K562 (cell line): ENCODE results near the gene EEFSEC. TPM values are rescaled to one million over a fixed set of nuclear protein-coding genes. Genes with fewer than 3 reads are reported as not detected.

Experiments
- ATAC-seq: fragments of 200-7000 bp; cut with Tn5 transposase; 3 replicates; pipeline ENCODE4 v1.9.1; 2020; ENCODE audit warnings: moderate library complexity
- BruUV-seq: library from RNA; stranded (reverse); fragments of 400-500 nt; replicated peaks from 2 replicates; lab custom pipeline; 2021; lab: Mats Ljungman, UMichigan
- CTCF ChIA-PET: fragments of 300-600 bp; formaldehyde crosslinking; extraction: SDS; loops from one replicate; lab custom pipeline; 2021; ENCODE audit warnings: low intra/inter-chr PET ratio; lab: Yijun Ruan, JAX
- POLR2A ChIA-PET: fragments of 300-600, 350-650 bp; sonication (Branson Sonifier 250); formaldehyde crosslinking; extraction: SDS; loops from one replicate; lab custom pipeline; 2021; ENCODE audit warnings: antibody characterized with exemption, inconsistent platforms; lab: Yijun Ruan, JAX
- DNase-seq, 4 experiments: peaks; one replicate each; pipeline versions ENCODE4 v3.0.0 to v3.0.0-alpha.2; 2011 to 2018; ENCODE audit warnings: low spot score in 3 of 4, mixed read lengths in 3 of 4; ENCODE audit errors: extremely low read depth in 1 of 4
- FAIRE-seq: peaks from 2 replicates; lab custom pipeline; 2011; peaks lifted over from hg19 to GRCh38; lab: Jason Lieb, UNC
- H2AFZ ChIP-seq: 2 replicates; pipeline ENCODE4 v1.6.0; 2011; ENCODE audit warnings: low read depth, low read length, control low read depth, inconsistent platforms
- H3K27ac ChIP-seq: fragments of 200-600 bp; 3 replicates; pipeline ENCODE4 v1.8.0; 2011; ENCODE audit warnings: low read depth, mild to moderate bottlenecking, control low read depth, inconsistent platforms, low read length, moderate library complexity, mixed read lengths; ENCODE audit errors: extremely low read depth
- H3K27me3 ChIP-seq, 2 experiments: fragments of 300-600 bp in 1 of 2; 2 replicates in 1 of 2; 3 replicates in 1 of 2; pipeline versions ENCODE4 v1.6.0 to v1.8.0; 2011; ENCODE audit warnings: inconsistent platforms in 2 of 2, low read length in 2 of 2, mild to moderate bottlenecking in 1 of 2, mixed read lengths in 1 of 2, moderate library complexity in 1 of 2; ENCODE audit not compliant: control insufficient read depth in 2 of 2, insufficient read depth in 2 of 2
- H3K36me3 ChIP-seq: fragments of 300-600 bp; 3 replicates; pipeline ENCODE4 v1.8.0; 2011; ENCODE audit warnings: mild to moderate bottlenecking, low read length, inconsistent platforms; ENCODE audit not compliant: control insufficient read depth, insufficient read depth
- H3K4me1 ChIP-seq, 2 experiments: fragments of 200-600 bp in 1 of 2; replicated peaks in 1 of 2; 2 replicates in 1 of 2; 3 replicates in 1 of 2; pipeline versions ENCODE4 v1.5.1 to v1.8.0; 2011; ENCODE audit warnings: inconsistent platforms in 2 of 2, low read length in 2 of 2, mild to moderate bottlenecking in 1 of 2, mixed read lengths in 1 of 2, moderate library complexity in 1 of 2; ENCODE audit not compliant: control insufficient read depth in 2 of 2, insufficient read depth in 2 of 2
- H3K4me2 ChIP-seq: 2 replicates; pipeline ENCODE4 v1.6.1; 2011; ENCODE audit warnings: low read length, control low read depth, inconsistent platforms, mixed read lengths; ENCODE audit not compliant: insufficient read depth
- H3K4me3 ChIP-seq: fragments of 200-600 bp; sonication (generic), shearing (Covaris generic); 2 replicates; pipeline ENCODE4 v1.5.1; 2016; ENCODE audit warnings: control low read depth, inconsistent platforms
- H3K79me2 ChIP-seq: fragments of 200-600 bp; 3 replicates; pipeline ENCODE4 v1.8.0; 2011; ENCODE audit warnings: low read length, inconsistent platforms; ENCODE audit not compliant: control insufficient read depth, insufficient read depth
- H3K9ac ChIP-seq, 2 experiments: 2 replicates each; pipeline versions ENCODE4 v1.6.0 to v1.6.1; 2011; ENCODE audit warnings: low read depth in 2 of 2, low read length in 2 of 2, control low read depth in 1 of 2, inconsistent platforms in 1 of 2, mild to moderate bottlenecking in 1 of 2, mixed read lengths in 1 of 2; ENCODE audit not compliant: insufficient read depth in 1 of 2
- H3K9me1 ChIP-seq: one replicate; pipeline ENCODE4 v1.6.0; 2011; ENCODE audit warnings: inconsistent platforms, mild to moderate bottlenecking, low read length, moderate library complexity; ENCODE audit not compliant: control insufficient read depth, insufficient read depth
- H3K9me3 ChIP-seq: replicated peaks from 2 replicates; pipeline ENCODE4 v1.5.1; 2011; ENCODE audit warnings: low read depth, low read length, inconsistent platforms; ENCODE audit not compliant: control insufficient read depth, insufficient read depth
- H4K20me1 ChIP-seq: replicated peaks from 2 replicates; pipeline ENCODE4 v1.6.1; 2011; ENCODE audit warnings: low read length, inconsistent platforms, mixed read lengths; ENCODE audit not compliant: control insufficient read depth, insufficient read depth
- CBX1 ChIP-seq: sonication (generic); IDR thresholded peaks from 2 replicates; pipeline ENCODE4 v1.6.1; 2016; ENCODE audit warnings: antibody characterized with exemption, low read depth, mild to moderate bottlenecking
- CTCF ChIP-seq, 3 experiments: IDR thresholded peaks in 2 of 3; conservative IDR thresholded peaks in 1 of 3; 2 replicates each; pipeline ENCODE4 v1.5.1; 2011 to 2012; ENCODE audit warnings: low read length in 3 of 3, mild to moderate bottlenecking in 3 of 3, control low read depth in 2 of 3, improper control_type of control experiment in 1 of 3, inconsistent platforms in 1 of 3, low read depth in 1 of 3, mixed read lengths in 1 of 3, moderate library complexity in 1 of 3; ENCODE audit not compliant: insufficient read depth in 2 of 3
- ERF ChIP-seq: fragments of 450-650 bp; formaldehyde crosslinking; IDR thresholded peaks from 2 replicates; pipeline ENCODE4 v1.4.0; 2020; ENCODE audit warnings: mild to moderate bottlenecking, mixed read lengths
- ESRRA ChIP-seq: fragments of 450-650 bp; IDR thresholded peaks from 2 replicates; pipeline ENCODE4 v1.6.1; 2014; ENCODE audit warnings: low read depth, mild to moderate bottlenecking, moderate library complexity, borderline replicate concordance
- LARP7 ChIP-seq: fragments of 450-650 bp; IDR thresholded peaks from 2 replicates; pipeline ENCODE4 v1.6.1; 2016
- NR4A1 ChIP-seq, 2 experiments: fragments of 250-450 bp in 1 of 2; fragments of 450-650 bp in 1 of 2; sonication (Bioruptor Pico) in 1 of 2; IDR thresholded peaks; 2 replicates each; pipeline versions ENCODE4 v1.4.0 to v1.6.1; 2016 to 2020; ENCODE audit warnings: mild to moderate bottlenecking in 2 of 2, missing compliant biosample characterization in 1 of 2, missing genetic modification characterization in 1 of 2, moderate library complexity in 1 of 2
- PREB ChIP-seq: sonication (generic); formaldehyde crosslinking; IDR thresholded peaks from 2 replicates; pipeline ENCODE4 v1.8.1; 2023; ENCODE audit warnings: mild to moderate bottlenecking, missing genetic modification reagents
- TAF1 ChIP-seq: IDR thresholded peaks from 2 replicates; pipeline ENCODE4 v1.6.1; 2011; ENCODE audit warnings: mild to moderate bottlenecking, low read length, moderate library complexity; ENCODE audit not compliant: insufficient read depth, control insufficient read depth, severe bottlenecking; ENCODE audit errors: extremely low read depth
- TARDBP ChIP-seq: fragments of 450-650 bp; IDR thresholded peaks from 2 replicates; pipeline ENCODE4 v1.6.1; 2016
- ZNF609 ChIP-seq: sonication (generic); formaldehyde crosslinking; IDR thresholded peaks from 2 replicates; pipeline ENCODE4 v1.8.1; 2023; ENCODE audit warnings: missing genetic modification reagents, mild to moderate bottlenecking, borderline replicate concordance
- ZNF780A ChIP-seq: fragments of 250-450 bp; sonication (Bioruptor Pico); IDR thresholded peaks from 2 replicates; pipeline ENCODE4 v1.5.0; 2021; ENCODE audit warnings: mild to moderate bottlenecking
- WGBS: fragments of 100-300 bp; shearing (Covaris generic); methylation state at CpG from one replicate; pipeline ENCODE4 v1.1.6; 2016; ENCODE audit warnings: low coverage, mixed read lengths; ENCODE audit not compliant: insufficient coverage; ENCODE audit errors: missing lambda C conversion rate; 5-methylcytosine and 5-hydroxymethylcytosine counted together
- in situ Hi-C: fragments of 300-500 bp; cut with MboI; formaldehyde crosslinking; loops from 4 replicates; pipeline ENCODE4 v1.15.0; 2018; ENCODE audit warnings: inconsistent platforms, mixed read lengths
- intact Hi-C: fragments of 100-400 bp; cut with micrococcal nuclease; formaldehyde crosslinking; loops from 2 replicates; pipeline ENCODE4 v1.14.2; 2022
- polyA plus RNA-seq, 8 experiments: library from polyadenylated mRNA; depleted of rRNA in 4 of 8; stranded (reverse) in 5 of 8; unstranded in 3 of 8; fragments of >200 nt; fragmentation: Nextera tagmentation in 2 of 8; fragmentation: Illumina TruSeq in 1 of 8; extraction: Ambion mirVana in 2 of 8; extraction: Trizol in 1 of 8; gene quantifications; 2 replicates each; pipeline versions ENCODE4 v1.2.1 to v1.2.3, GENCODE V29; 2011 to 2014; ENCODE audit warnings: inconsistent platforms in 1 of 8, missing spikeins in 1 of 8
- total RNA-seq, 7 experiments: library from RNA; depleted of rRNA in 6 of 7; stranded (reverse); fragments of >200 nt in 6 of 7; fragmentation: Illumina TruSeq in 2 of 7; extraction: Trizol in 2 of 7; gene quantifications; 2 replicates each; pipeline versions ENCODE4 v1.2.1 to v1.2.3, GENCODE V29; 2011 to 2021; ENCODE audit warnings: low replicate concordance in 1 of 7

The EEFSEC gene
- total and polyA plus RNA-seq, 9 of the 15 experiments (the other 6 are each of a cell fraction or from before 2014, with no cell fraction given), result 0.35 to 11.8 (median 7.7) TPM

GRCh38 chr3:128358156-128358895 lies 205.0 kb downstream of the EEFSEC start:
- H3K9me1 ChIP-seq, result peaks cover 2% of the 10 kb centered on the region
- 0 out of 4 replicates have a peak overlapping the region, but pooled peaks of 1 of the 2 experiments have one; percentile 36 for H3K9ac ChIP-seq
- POLR2A ChIA-PET, result no interaction called here
- H3K4me2 ChIP-seq, result no peak overlapping the region
- intact Hi-C loops (no loop called here), in situ Hi-C loops (no loop called here)
- 78% methylated on average over 13 of the region's 17 CpGs for WGBS
- H2AFZ ChIP-seq, result no peak overlapping the region
- no TSS peak for BruUV-seq
- H3K9me3 ChIP-seq, result no peaks in the 10 kb centered on the region
- H3K4me3 ChIP-seq, result no peak overlapping the region
- no peaks in the 10 kb centered on the region for H3K27me3 ChIP-seq
- no peaks in the 10 kb centered on the region for H3K36me3 ChIP-seq
- no peak for FAIRE-seq
- no peak for DNase-seq
- H3K4me1 ChIP-seq, result peaks cover 4 to 9% of the 10 kb centered on the region in 2 experiments; a peak in 3 of 5 replicates
- H3K79me2 ChIP-seq, result no peaks in the 10 kb centered on the region
- no peak overlapping the region for H3K27ac ChIP-seq
- no peaks in the 10 kb centered on the region for H4K20me1 ChIP-seq
- CTCF ChIA-PET, result interaction anchor here (0.6 kb wide), 1 partner anchor 50 kb away, joined by 3 read pairs; no protein-coding TSS in a partner anchor
- ATAC-seq, result no peak
- TF ChIP-seq CTCF (IDR thresholded peaks at IDR 0.05 in 2 of 3, conservative IDR thresholded peaks at IDR 0.05 in 1 of 3; ENCODE audit: insufficient read depth in 2 of 3, low read depth in 1 of 3, low read length in 3 of 3) (no peak), PREB (CRISPR knock-in tag) (no peak), TARDBP (no peak), NR4A1 (CRISPR knock-in tag; IDR thresholded peaks at IDR 0.05) (no peak), NR4A1 (tag; IDR thresholded peaks at IDR 0.05) (no peak), CBX1 (no peak), ERF (no peak), ESRRA (no peak), ZNF780A (CRISPR knock-in tag) (no peak), LARP7 (no peak), ZNF609 (CRISPR knock-in tag) (no peak), TAF1 (no peak)
